ENCODE data around the gene CARHSP1.

Gene CARHSP1

GRCh38 chr16:8901320-8901861 lies 32.6 kb upstream of the CARHSP1 start:
- Histone ChIP-seq H3K4me1 (ENCODE audit: insufficient read depth, low read length, poor library complexity, severe bottlenecking) (no peaks in the 10 kb centered on the region), H3F3A (ENCODE audit: low read depth) (no peaks in the 10 kb centered on the region), H3K9ac (ENCODE audit: low read depth, low read length, poor library complexity, severe bottlenecking) (no peak overlapping the region), H3K27me3 (ENCODE audit: insufficient read depth, low read length, poor library complexity, severe bottlenecking) (no peaks in the 10 kb centered on the region), H3K36me3 (ENCODE audit: insufficient read depth, low read length) (peaks cover 81% of the 10 kb centered on the region; the same call in 1 of the 2 replicates), H2AFZ (ENCODE audit: low read length) (no peak overlapping the region), H3K4me3 (ENCODE audit: low read length, poor library complexity, severe bottlenecking) (no peak overlapping the region), H4K20me1 (ENCODE audit: insufficient read depth, low read length, poor library complexity, severe bottlenecking) (no peaks in the 10 kb centered on the region), H3K9me2 (replicated peaks; ENCODE audit: low read depth, low read length) (no peaks in the 10 kb centered on the region), H3K4me2 (ENCODE audit: low read depth, low read length, poor library complexity, severe bottlenecking) (no peak overlapping the region), H3K79me2 (ENCODE audit: insufficient read depth, low read length) (no peaks in the 10 kb centered on the region), H3K9me3 (ENCODE audit: insufficient read depth, low read depth, low read length) (no peaks in the 10 kb centered on the region)
- no peak for TF ChIP-seq EZH2phosphoT487 (IDR thresholded peaks at IDR 0.05; ENCODE audit: borderline replicate concordance)
- TF ChIP-seq CTCF (conservative IDR thresholded peaks at IDR 0.05; ENCODE audit: low read length): no peak

GRCh38 chr16:8900343-8900742 lies 31.5 kb upstream of the CARHSP1 start:
- no peaks in the 10 kb centered on the region for H4K20me1 ChIP-seq (ENCODE audit: insufficient read depth, low read length, poor library complexity, severe bottlenecking)
- no peak overlapping the region for H3K4me3 ChIP-seq (ENCODE audit: low read length, poor library complexity, severe bottlenecking)
- no peaks in the 10 kb centered on the region for H3K9me2 ChIP-seq (replicated peaks; ENCODE audit: low read depth, low read length)
- H3K4me2 ChIP-seq (ENCODE audit: low read depth, low read length, poor library complexity, severe bottlenecking): no peak overlapping the region
- H3K27me3 ChIP-seq (ENCODE audit: insufficient read depth, low read length, poor library complexity, severe bottlenecking): no peaks in the 10 kb centered on the region
- no peak overlapping the region for H2AFZ ChIP-seq (ENCODE audit: low read length)
- no peaks in the 10 kb centered on the region for H3K4me1 ChIP-seq (ENCODE audit: insufficient read depth, low read length, poor library complexity, severe bottlenecking)
- no peaks in the 10 kb centered on the region for H3K9me3 ChIP-seq (ENCODE audit: insufficient read depth, low read depth, low read length)
- H3K79me2 ChIP-seq (ENCODE audit: insufficient read depth, low read length): no peaks in the 10 kb centered on the region
- no peaks in the 10 kb centered on the region for H3F3A ChIP-seq (ENCODE audit: low read depth)
- H3K36me3 ChIP-seq (ENCODE audit: insufficient read depth, low read length): peaks cover 75% of the 10 kb centered on the region; the same call in 1 of the 2 replicates
- no peak overlapping the region for H3K9ac ChIP-seq (ENCODE audit: low read depth, low read length, poor library complexity, severe bottlenecking)
- TF ChIP-seq CTCF (conservative IDR thresholded peaks at IDR 0.05; ENCODE audit: low read length) (no peak), EZH2phosphoT487 (IDR thresholded peaks at IDR 0.05; ENCODE audit: borderline replicate concordance) (no peak)

DNA sequence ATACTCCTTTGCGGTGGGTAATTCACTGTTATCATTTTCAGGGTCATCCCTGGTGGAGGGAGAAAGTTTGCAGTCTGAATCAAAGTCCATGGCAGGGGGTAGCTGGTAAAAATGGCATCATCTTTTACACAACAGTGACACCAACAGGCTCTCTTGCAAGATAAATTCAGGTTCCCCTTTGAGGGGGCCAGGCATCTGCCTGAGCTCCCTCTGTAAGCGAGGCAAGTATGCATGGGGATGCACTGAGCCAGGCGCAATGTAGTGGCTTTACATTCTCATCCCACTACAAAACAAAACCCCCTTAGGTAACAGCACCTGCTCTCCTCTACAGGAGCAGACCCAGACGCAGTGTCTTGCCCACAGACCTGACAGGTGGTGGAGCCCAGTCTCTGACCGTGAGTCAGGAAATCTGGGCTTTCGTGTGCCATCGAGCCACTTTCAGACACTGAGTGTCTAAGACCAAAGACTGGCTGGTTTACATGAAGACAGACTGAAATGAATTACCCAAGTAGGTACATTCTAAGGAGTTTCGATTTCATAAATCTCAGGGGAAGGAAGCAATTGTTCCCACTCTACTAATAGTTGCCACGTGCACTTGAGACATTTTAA lies 31.0 kb upstream of the CARHSP1 start:
- Histone ChIP-seq H3K4me3 (ENCODE audit: low read length, poor library complexity, severe bottlenecking) (no peak overlapping the region), H3K4me2 (ENCODE audit: low read depth, low read length, poor library complexity, severe bottlenecking) (no peak overlapping the region), H3K27me3 (ENCODE audit: insufficient read depth, low read length, poor library complexity, severe bottlenecking) (no peaks in the 10 kb centered on the region), H3K79me2 (ENCODE audit: insufficient read depth, low read length) (no peaks in the 10 kb centered on the region), H3K9me3 (ENCODE audit: insufficient read depth, low read depth, low read length) (no peaks in the 10 kb centered on the region), H3K9ac (ENCODE audit: low read depth, low read length, poor library complexity, severe bottlenecking) (no peak overlapping the region), H2AFZ (ENCODE audit: low read length) (no peak overlapping the region), H3F3A (ENCODE audit: low read depth) (no peaks in the 10 kb centered on the region), H3K9me2 (replicated peaks; ENCODE audit: low read depth, low read length) (no peaks in the 10 kb centered on the region), H3K4me1 (ENCODE audit: insufficient read depth, low read length, poor library complexity, severe bottlenecking) (no peaks in the 10 kb centered on the region), H3K36me3 (ENCODE audit: insufficient read depth, low read length) (peaks cover 75% of the 10 kb centered on the region; the same call in 1 of the 2 replicates), H4K20me1 (ENCODE audit: insufficient read depth, low read length, poor library complexity, severe bottlenecking) (no peaks in the 10 kb centered on the region)
- TF ChIP-seq CTCF (conservative IDR thresholded peaks at IDR 0.05; ENCODE audit: low read length) (no peak), EZH2phosphoT487 (IDR thresholded peaks at IDR 0.05; ENCODE audit: borderline replicate concordance) (no peak)

Measured in Loucy (cell line).